Caki2 (cell line): ENCODE results near the gene SERPINA5. TPM values are rescaled to one million over a fixed set of nuclear protein-coding genes. Genes with fewer than 3 reads are reported as not detected.
"Not testable (repeated sequence)": the region's sequence is repeated elsewhere in the genome, so short reads cannot be mapped to it uniquely, and the experiment has no call there.

Experiments used
- DNase-seq: peaks from one replicate; pipeline ENCODE4 v3.0.0-alpha.2; 2015; ENCODE audit warnings: low read depth
- in situ Hi-C: cut with HindIII; loops from 2 replicates; pipeline ENCODE4 v1.10.0; 2016; ENCODE audit warnings: low sequenced_read_pairs, low pct_unique_long_range_greater_than_20kb, mixed read lengths
- total RNA-seq: library from RNA; depleted of rRNA; stranded (reverse); fragments of >200 nt; shearing (Covaris generic); gene quantifications from 2 replicates; pipeline ENCODE4 v1.2.3, GENCODE V29; 2014; ENCODE audit warnings: low replicate concordance

SERPINA5 gene
- total RNA-seq, 1 experiment from 2014 or later: 0.03 TPM

DNA sequence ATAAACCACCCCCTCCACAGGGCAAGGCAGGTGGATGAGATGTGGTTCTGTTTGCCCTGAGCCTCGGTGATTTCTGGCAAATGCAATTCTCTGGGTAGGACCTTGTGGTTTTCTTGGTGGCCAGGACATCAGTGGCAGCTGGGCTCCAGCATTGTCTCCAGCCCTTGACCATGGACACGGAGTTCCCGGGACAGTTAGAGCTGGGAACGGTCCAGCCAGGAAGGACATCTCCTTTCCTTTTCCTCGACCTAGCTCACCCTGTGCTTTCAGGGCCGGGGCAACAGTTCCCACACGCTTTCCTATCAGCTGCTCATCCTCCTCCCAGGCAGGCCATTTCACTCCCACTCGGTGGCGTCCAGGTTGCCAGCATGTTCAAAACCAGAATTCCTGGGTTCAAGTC lies 10.8 kb upstream of the SERPINA5 start:
- no peak for DNase-seq

DNA sequence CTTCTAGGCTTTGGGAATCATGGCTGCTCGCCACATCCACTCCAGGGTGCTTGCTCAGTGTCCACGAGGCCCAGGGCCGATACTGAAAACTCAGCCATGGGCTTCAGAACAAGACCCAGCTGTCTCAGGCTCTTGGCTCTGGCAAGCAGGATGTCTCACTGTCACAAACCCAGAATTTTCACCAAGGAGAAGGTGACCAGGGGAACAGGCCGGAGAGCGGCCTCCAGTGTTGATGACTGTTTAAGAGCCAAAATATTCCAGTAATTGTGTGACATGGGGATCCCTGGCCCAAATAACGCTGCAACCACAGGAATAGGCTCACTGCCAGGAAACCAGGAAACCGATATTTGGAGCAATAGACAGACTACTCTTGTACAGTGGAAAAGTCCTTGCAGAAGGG lies 9.8 kb upstream of the SERPINA5 start:
- in situ Hi-C loops: no loop called here

More for the DNA sequence above, 10.8 kb upstream of the SERPINA5 start:
- in situ Hi-C loops: no loop called here

DNA sequence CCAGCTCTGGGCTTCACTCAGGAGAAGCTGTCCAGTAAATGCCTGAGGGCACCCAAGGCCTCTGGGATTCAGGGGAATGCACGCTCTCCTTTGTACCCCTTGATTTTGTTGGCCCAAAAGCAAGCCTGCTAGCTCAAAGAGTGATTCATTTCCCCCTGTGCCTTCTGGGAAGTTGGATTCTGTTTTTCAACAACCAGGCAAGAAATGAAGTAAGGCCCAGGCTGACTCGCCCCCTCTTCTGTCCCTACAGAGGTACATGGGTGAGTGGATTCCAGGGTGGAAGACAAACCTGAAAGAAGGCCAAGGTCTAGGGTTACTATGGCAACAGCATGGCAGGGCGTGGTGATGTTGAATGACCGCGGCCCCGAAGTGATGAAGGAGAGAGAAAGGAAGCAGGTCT lies 9.3 kb upstream of the SERPINA5 start:
- no peak for DNase-seq
- in situ Hi-C loops: no loop called here

More for the DNA sequence above, 9.8 kb upstream of the SERPINA5 start:
- DNase-seq: no peak

DNA sequence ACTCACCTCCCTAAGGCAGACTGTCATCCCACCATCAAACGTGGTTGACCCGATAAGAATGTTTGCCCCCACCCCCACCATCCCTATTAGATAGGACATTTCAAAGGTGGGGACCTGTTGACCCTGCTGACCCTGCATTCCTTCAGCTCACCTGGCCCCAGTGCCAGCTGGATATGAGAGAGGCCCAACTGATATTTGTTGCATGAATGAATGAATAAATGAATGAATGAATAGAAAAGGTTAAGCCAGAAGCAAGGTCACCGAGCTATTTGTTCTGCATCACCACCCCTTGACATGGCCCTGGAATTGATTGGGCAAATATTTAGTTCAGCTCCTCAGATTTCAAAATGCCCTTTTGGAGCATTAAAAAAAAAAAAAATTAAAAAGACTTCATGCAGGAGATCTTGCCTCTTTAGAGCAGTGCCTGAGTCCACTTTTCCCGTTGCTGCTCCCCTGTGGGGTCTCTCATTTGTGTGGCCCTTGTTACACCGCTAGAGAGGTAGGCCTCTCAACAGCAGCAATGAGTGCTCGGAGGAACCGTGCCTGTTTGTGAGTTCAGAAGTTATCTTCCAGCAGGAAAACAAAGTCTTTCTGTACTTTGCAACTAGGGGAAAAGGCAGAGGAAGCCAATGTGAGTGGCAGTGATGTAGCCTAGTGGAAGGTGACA lies 8.5 kb upstream of the SERPINA5 start:
- in situ Hi-C loops: no loop called here

DNA sequence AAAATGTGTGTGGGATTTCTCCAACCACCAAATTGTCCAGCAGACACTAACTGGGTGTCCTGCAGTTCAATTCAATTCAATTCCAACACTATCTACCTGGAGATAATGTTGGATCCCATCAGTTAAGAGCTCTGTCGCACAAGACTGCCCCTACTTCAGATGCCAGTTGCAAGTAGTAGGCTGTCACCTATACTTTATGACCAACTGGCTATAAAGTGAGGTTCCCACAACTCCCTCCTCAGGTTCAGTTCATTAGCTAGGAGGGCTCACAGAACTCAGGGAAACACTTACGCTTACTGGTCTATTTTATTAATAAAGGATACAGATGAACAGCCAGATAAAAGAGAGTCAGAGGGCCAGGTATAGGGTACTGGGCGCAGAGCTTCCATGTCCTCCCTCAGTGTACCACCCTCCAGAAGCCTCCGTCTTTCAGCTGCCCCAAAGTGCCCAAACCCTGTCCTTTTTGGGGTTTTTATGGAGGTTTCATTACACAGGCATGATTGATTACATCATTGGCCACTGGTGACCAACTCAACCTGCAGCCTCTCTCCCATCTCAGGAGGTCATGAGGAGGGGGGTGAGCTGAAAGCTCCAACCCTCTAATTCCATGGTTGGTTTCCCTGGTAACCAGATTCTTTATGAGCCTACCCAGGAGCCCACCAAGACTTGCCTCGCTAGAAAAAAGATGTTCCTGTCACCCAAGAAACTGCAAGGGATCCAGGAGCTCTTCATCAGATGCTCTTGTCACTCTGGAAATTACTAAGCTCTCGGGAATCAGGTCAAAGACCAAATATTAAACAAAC lies 7.5 kb upstream of the SERPINA5 start:
- no peak for DNase-seq
- in situ Hi-C loops: no loop called here

More for the DNA sequence above, 8.5 kb upstream of the SERPINA5 start:
- DNase-seq: no peak

DNA sequence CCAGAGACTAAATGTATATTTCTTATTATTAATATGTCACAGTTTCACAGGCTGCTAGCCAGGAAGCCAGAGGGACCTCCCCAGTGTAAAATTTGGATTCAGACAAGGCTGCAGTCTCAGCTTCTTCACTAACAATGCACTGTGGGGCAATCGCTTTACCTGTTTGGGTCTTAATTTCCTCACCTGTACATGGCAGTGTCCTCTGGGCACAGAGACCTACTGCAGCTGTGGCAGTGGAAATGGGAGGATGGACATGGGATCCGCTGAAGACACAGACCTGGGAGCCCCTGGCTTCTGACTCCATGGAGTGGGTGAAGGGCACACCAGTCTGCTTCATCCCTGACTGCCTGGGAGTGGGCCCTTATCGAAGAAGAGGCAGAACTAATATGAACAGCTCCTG lies 6.9 kb upstream of the SERPINA5 start:
- no peak for DNase-seq
- in situ Hi-C loops: no loop called here

DNA sequence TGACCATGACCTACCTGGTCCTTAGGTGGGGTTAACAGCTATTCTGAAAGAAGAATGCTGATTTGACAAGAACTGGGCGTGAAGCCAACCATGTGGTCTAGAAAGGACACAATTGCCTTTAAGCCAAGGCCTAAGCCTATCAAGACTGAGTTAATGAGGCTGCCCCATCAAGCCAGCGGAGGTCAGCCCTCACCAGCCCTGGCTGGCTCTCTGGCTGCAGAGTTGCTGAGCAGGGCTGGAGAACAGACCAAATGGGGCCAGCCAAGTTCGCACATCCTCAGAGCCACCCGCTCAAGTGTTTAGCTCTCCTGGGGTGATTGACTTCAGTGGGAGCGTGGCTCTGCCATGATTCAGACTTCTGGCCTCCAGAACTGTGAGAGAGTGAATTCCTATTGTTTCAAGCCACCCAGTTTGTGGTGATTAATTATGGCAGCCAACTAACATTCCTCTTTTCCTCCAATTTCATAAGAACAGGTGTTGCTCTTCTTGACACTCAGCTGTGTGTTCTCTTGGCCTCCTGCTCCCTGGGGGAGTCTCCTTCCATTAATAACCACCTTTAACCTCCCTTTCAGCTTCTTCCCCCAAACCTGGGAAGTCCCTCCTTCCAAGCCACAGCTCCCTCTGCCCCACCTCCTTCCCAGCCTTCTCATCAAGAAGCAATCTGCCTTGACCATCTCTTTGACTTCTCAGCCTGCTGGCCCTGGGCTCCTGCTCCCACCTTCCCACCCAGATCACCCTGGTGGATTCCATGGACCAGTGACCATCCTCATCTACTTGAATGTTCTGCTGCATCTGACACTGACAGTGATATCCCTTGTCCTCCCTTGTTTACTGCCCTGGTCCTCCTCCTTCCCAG lies 5.3 kb upstream of the SERPINA5 start:
- in situ Hi-C loops: no loop called here
- no peak for DNase-seq

DNA sequence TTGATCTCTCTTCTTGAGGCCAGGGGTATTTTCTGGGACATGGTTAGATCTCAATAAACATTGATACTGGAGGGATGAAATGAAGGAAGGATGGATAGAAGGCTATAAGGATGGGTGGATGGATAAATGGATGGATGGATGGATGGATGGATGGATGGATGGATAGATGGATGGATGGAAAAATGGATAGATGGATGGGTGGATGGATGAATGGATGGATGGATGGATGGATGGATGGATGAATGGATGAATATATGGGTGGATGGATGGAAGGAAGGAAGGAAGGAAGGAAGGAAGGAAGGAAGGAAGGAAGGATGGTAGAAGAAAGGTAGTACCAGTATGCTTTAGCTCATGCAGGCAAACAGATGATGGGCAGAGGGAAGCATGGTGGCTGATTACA lies 3.8 kb upstream of the SERPINA5 start:
- in situ Hi-C loops, DNase-seq: not testable (repeated sequence)

DNA sequence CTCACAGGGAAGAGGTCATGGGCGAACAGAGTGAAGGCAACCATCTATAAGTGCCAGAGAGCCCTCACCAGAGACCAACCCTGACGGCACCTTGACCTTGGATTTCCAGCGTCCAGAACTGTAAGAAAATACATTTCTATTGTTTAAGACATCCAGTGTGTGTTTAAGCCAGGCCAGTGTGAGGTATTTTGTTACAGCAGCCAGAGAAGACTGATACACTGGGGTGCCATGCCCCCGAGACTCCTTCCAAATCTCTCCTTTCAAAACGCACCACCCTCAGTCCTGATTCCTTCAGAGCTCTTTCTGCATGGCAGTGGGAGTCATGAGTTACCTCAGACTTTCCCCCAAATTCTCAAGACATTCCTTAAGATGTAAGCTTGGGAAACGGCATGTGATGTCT lies 2.5 kb upstream of the SERPINA5 start:
- no peak for DNase-seq
- in situ Hi-C loops: no loop called here

DNA sequence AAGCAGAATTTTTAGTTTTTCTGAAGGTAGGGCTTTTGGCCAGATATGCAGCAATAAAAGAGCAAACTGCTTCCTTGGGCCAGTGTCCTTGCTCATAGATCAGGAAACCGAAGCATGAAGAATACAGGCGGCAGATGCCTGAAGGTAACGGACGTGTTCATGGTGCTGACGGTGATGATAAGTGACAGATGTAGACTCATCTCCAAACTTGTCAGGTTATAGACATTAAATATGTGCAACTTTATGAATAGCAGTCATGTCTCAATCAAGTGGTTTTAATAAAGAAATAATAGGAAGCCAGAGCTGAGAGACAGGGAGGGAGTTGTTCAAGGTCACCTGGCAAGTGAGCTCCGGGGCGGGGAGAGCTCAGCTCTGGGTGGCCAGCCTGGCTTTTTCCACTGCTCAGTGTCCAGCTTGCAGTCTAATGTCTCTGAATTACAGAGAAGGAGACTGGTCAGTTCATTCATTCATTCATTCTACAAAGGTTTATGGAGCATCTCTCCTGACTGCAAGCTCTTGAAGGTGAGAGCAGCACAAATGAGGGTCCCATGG lies 1.0 kb downstream of the SERPINA5 start:
- no peak for DNase-seq
- in situ Hi-C loops: no loop called here

DNA sequence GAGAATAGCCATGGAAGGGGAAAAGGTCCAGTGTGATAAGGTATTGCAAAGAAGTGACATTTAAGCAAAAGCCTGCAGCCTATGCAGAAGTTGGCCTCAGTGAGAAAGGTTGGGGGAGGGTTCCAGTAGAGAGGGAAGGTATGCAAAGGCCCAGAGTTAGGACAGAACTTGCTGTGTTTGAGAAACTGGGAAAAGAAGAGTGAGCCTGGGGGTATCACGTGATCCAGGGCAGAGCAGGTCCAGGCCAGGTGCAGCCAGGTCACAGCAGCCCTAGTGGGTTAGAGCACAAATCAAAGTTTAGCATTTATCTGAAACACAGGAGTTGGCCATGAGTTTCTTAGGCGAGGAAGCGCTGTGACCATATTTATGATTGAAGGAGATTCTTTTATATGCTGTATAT lies 1.6 kb downstream of the SERPINA5 start:
- in situ Hi-C loops: no loop called here
- no peak for DNase-seq

DNA sequence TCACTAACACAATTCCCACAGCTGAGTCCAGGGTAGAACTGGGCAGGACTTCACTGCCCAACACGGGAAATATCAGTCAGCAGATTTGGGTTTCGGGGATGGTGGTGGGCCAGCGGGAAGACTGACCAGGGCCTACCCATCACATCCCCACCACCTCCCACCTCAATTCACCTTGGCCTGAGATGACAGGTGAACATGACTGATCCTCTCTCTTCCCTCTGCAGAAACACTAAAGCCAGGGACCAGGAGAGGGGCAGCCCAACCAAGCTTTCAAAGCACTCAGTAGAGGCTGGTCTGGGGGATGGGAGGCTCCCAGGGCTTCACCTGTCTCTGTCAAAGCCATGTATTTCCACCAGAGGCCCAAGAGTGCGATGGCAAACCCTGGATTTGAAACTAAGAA lies 2.3 kb downstream of the SERPINA5 start:
- DNase-seq: no peak
- in situ Hi-C loops: no loop called here

DNA sequence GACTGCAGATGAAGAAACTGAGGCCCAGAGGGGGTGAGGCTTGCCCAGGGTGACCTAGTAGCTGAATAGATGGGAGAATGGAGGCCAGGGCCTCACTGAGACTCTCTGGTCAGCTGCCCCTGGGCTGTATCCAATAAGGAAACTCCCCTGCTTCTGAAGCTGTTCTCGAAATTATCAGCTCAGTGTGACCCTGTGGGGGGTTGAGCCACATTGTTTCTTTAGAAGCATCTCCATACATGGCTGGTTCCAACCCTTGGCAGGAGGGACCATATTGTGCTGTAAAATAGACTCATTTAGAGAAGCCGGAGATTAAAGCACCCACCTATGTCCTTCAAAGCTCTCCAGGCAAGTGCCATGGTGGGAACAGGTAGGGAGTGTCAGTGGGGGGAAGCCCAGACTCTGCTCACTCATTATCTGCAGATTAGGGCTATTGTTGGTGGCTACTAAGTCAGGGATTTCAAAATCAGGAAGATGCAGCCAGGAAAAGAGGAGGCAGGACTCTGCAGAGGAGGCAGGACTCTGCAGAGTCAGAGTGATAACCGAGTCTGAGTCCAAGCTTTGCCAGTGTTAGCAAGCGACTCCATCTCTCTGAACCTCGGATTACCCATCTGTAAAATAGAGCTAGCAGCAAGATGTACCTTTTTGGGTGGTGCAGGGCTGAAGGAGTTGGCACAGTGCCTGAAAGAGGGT lies 3.5 kb downstream of the SERPINA5 start:
- in situ Hi-C loops: no loop called here
- no peak for DNase-seq

DNA sequence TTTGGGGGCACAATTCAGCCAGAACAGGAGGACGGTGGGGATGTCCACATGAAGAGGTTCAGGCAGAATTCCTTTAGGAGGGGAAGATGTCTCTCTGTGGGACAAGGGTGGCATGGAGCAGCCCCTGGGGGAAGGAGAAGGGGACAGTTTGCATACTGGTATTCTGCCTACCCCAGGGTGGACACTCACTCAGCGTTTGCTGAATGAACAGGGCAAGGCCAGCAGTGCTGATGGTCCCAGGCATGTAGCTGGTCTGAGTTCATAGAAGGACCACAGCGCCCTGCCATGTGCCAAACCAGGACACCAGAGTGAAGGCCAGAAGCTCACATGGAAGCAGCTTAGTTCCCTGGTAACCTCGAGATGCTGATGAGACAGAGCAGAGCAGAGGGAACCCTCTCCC lies 5.4 kb downstream of the SERPINA5 start:
- in situ Hi-C loops: no loop called here

DNA sequence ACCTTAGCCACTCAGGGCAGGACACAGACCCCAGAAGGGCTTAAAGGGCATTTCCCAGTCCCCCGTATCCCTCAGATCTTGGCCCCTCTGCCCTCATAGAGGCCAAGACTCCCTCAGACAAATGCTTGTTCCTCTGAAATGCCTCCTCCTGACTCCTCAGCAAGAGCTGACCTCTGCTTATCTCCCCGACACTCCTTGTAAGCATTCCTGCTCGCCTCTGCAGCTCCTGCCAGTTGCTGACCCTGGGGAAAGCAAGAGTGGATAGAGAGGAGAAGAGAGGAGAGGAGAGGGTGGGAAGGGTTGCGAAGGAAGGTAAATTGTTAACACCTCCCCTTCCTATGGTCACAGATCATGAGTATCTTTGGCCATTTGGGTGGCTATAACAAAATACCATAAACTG lies 7.1 kb downstream of the SERPINA5 start:
- in situ Hi-C loops: no loop called here
- no peak for DNase-seq

More for the DNA sequence above, 5.4 kb downstream of the SERPINA5 start:
- no peak for DNase-seq

DNA sequence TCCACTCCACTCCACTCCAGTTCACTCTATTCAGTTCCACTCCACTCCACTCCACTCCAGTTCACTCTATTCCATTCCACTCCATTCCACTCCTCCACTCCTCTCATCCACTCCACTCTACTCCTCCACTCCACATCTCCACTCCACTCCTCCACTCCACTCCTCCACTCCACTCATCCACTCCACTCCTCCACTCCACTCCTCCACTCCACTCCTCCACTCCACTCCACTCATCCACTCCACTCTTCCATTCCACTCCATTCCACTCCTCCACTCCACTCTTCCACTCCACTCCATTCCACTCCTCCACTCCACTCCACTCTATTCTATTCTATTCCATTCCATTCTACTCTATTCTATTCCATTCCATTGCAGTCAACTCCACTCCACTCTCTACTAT lies 9.8 kb downstream of the SERPINA5 start:
- no peak for DNase-seq
- in situ Hi-C loops: no loop called here

DNA sequence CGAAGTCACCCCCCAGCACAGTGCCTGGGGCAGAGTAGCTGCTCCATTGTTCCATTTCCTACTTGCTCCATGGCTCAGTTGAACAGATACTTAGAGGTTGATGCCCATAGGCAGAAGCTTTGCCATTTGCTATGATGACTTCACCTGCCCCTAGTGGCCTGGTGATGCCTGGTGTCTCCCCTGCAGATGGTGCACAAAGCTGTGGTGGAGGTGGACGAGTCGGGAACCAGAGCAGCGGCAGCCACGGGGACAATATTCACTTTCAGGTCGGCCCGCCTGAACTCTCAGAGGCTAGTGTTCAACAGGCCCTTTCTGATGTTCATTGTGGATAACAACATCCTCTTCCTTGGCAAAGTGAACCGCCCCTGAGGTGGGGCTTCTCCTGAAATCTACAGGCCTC lies 10.6 kb downstream of the SERPINA5 start:
- no peak for DNase-seq
- in situ Hi-C loops: no loop called here

DNA sequence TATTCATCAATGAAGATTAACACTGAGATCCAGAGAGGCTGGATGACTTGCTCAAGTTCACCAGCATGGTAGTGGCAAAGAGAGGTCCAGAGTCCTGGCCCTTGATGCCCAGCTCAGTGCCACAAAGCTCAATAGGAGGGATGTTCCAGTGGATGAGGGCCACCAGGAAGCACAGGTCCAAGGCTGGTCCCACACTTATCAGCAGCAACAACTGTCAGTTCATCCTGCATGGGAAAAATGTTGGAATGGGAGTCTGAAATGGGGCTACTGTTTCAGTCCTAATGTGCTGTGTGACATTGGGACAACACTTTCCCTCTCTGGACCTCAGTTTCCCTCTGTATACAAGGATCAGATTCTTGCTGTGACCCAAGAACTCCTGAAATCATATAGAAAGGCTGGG lies 11.2 kb downstream of the SERPINA5 start:
- in situ Hi-C loops: no loop called here
- no peak for DNase-seq
